HG02884 (cell line): ENCODE results near the gene POMC.
"Not testable (repeated sequence)": the region's sequence is repeated elsewhere in the genome, so short reads cannot be mapped to it uniquely, and the experiment has no call there.

ENCODE experiments used
- ATAC-seq: cut with Tn5 transposase; IDR thresholded peaks from one replicate; pipeline ENCODE4 v1.9.1; 2021; ENCODE audit warnings: mild to moderate bottlenecking, moderate library complexity; ENCODE audit not compliant: unreplicated experiment

Gene POMC

GRCh38 chr2:25141120-25141519, 27.3 kb downstream of the POMC start:
- ATAC-seq: no peak

GRCh38 chr2:25140535-25140934, 27.8 kb downstream of the POMC start:
- not testable (repeated sequence) for ATAC-seq

DNA sequence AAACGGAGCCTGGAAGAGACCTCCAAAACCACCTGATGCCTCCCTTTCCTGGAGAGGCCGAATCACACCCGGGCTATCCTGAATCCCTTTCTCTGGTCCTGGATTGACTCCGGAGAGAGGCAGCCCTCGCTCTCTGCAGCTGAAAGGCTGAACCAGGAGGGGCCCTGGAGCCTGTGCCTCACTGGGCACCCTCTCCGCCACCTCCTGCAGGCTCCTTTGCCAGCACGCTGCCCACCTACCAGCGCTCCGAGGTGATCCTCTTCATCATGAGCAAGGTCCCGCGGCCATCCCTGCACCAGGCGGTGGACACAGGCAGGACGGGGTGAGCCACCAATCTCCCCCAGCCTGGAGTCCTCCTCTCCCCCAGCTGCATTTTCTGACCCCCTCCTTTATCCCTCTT, 35.7 kb downstream of the POMC start:
- ATAC-seq: no peak

DNA sequence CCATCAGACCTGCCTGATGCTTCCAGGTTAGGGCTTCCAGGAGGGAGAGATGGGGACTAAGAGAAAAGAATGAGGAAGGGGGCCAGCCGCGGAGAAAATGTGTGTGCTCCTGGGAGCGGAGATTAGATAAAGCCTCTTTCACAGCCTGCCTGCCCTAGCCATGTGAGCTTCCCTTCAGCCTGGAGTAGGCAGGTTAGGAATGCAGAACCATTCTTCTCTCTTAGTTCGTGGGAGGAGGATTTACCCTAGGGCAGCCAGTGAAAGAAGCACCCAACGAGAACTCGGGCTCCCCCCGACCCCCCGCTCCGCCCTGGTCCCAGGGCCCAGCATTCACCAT, 36.1 kb downstream of the POMC start:
- no peak for ATAC-seq

GRCh38 chr2:25131567-25132298, 36.6 kb downstream of the POMC start:
- ATAC-seq: no peak

GRCh38 chr2:25131253-25131566, 37.2 kb downstream of the POMC start:
- ATAC-seq: no peak

DNA sequence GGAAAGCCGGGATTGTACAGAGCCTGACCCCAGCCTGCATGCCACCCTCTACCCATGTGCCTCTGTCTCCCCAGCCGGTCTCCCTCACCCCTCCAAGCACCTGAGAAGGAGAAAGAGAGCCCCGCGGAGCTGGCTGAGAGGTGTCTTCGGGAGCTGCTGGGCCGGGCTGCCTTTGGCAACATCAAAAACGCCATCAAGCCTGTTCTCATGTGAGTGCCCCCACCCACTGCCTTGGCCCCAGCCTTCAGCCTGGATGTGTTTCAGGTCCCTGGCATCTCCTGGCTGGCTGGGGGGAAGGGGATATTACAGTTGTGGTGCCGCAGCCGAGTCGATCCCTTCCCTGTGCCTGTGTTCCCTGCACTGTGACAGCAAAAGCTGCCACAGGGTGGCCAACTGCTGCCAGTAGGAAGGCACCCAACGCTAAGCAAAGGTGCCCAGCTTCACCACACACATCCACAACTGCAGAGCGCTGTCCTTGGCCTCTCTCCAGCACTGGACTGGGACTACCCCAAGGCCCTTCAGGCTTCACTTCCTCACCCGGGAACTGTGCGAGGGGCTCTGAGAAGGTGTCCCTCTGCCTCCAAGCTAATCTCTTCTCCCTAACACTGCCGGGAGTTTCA, 38.4 kb downstream of the POMC start:
- ATAC-seq: no peak

DNA sequence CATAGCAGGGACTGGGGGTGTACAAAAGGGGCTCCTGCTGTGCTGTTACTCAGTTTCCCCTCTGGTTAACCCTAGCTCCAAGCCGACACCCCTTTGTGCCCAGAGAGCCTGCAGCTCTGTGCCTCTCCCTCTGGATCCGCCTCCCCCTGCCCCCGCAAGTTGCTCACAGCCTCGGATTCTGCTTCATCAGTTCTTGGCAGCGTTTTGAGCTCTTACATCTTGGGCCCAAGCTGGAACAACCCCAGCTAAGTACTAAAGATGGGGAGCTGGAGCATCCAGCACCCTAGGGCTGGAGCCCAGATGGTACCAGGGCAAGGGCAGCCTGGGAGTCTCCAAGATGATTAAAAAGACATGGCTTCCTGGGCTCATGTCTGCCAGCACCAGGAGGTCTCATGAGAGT, 40.7 kb downstream of the POMC start:
- ATAC-seq: no peak

- not testable (repeated sequence) for ATAC-seq
Measured at GRCh38 chr2:25127071-25127470, 41.3 kb downstream of the POMC start.

DNA sequence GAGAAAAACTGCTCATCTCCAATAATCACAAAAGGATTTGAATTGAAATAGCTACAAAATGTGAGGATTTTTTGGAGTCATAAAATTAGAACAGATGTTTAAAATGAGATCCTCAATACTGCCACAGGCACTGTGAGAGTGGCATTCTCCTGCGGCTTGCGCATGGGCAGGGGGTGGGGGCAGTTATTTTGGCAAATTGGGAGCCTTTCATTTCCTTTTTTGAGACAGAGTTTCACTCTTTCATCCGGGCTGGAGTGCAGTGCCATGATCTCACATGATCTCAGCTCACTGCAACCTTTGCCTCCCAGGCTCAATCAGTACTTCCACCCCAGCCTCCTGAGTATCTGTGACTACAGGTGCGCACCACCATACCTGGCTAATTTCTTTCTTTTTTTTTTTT, 42.4 kb downstream of the POMC start:
- no peak for ATAC-seq

- ATAC-seq: no peak
Measured at GRCh38 chr2:25125189-25125588, 43.2 kb downstream of the POMC start.

DNA sequence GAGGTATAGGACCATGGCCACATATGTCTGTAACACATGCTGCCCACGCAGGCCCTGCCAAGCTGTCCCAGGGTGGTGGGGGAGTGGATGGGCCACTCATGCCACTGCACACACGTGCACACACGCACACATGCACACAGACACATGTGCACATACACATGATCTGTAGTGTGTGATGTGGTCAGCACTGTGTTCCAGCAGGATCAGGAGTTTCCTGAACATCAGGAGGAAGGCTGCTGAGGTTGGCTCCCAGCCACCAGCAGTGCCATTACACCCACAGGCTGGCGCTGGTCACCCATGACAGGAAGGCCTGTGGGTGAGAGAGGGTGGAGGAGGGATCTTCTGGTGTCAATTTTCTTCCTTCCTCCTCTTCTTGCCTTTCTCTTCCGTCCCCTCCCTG, 44.7 kb downstream of the POMC start:
- ATAC-seq: no peak

GRCh38 chr2:25122367-25122766, 46.0 kb downstream of the POMC start:
- ATAC-seq: no peak

DNA sequence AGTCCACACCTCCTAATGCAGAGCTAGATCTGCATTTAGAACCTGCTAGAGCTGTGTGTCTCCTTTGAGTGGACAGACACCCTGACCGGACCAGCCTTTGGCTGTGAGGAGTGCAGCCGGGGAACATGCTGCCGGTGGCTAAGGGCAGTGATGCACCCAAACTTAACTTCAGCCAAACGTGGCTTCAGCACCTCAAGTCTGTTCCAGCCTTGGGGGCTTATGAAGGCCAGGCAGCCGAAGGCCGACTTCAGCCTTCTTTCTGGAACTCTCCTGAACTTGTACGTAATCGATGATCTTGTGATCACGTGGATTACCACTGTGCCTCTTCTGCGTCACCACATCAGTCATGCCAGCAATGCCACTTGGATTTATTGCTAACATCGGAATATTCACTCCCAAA, 49.1 kb downstream of the POMC start:
- no peak for ATAC-seq

DNA sequence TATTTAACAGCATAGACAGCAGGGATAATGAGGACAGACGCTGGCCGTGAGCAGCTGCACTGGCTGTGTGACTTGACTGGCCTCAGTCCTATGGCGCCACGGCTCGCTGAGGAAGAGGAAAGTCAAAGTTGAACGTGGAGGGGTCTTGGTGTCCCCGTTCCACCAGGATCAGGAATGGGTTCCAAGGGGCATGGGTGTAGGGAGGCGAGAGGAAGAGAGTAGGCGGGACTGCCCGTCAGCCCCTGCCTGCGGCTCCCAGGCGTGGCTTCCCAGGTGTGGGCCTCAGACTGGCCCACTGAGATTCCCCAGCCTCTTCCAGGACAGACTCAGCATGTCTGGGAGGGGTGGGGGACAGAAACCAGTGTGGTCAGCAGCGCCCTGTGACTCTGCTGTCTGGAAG, 51.4 kb downstream of the POMC start:
- ATAC-seq: no peak

DNA sequence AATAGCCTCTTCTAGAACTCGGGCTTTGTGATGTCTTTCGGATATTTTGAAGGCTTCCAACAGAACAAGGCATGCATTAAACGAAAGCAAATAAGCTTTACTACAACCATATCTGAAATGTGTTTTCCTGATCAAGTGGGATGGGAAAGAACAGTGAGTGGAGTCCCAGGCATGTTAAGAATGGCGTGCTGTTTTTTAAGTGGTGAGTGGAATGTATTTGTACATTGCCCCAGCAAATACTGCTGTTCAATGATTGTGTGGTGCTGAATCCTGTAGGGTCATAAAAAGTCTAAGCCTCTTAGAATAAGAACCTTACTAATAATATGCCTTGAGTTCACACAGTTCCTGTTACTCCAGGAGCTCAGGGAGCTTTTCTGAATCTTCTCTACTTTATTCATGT, 52.5 kb downstream of the POMC start:
- no peak for ATAC-seq

DNA sequence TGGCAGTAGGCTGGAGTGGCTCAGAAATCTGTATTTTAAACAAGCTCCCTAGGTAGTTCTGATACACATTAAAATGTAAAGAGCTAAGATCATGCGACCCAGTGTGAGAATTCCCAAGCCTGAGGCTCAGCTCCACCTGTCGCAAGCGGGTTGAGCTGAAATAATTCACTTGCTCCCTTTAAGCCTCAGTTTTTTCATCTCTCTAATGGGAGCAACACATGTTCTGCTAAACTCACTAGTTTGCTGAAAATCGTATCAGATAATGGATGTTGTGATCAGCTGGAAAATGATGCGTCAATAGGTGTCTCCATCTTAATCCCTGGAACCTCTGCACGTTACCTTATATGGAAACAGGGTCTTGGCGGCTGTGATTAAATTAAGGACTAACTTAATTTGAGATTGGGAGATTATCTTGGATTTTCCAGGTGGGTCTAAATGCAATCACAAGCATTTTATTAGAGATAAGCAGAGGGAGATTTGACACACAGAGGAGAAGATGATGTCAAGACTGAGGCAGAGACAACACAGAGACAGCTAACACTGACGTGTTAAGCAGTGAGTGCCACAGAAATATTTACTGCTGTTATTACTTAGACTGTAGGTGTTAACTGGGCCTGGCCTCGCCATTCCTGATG, 53.0 kb downstream of the POMC start:
- no peak for ATAC-seq

DNA sequence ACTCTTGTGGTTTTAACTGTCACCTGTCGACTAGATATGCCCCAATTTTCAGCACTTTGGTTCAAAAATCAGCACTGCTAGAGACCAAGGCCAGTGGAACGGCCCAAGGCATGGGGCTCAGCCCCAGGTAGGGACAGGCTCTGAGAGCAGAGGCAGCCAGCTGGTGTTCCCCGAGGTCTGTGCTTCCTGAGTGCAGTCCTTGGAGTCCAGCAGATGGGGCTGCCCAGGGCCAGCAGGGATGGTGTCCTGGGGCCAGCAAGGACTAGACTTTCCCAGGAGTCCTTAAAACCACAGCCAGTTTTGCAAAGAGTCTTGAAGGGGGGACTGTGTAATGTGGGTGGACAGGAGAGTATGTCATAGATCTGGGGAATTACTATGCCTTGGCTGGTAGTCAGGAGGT, 56.3 kb downstream of the POMC start:
- no peak for ATAC-seq
